Kidney (tissue), 22 donors: ENCODE data around the gene HOXA7. TPM values are rescaled to one million over a fixed set of nuclear protein-coding genes. Genes with fewer than 3 reads are reported as not detected.

Experiments used
- DNase-seq, 5 donors: peaks; one replicate each; pipeline ENCODE4 v3.0.0-alpha.2; 2013 to 2020
- FAIRE-seq: peaks from 2 replicates; lab custom pipeline; 2012; peaks lifted over from hg19 to GRCh38; lab: Jason Lieb, UNC
- H3K27ac ChIP-seq, 2 donors: one replicate each; pipeline ENCODE4 v1.7.0; 2013; ENCODE audit warnings: low read depth in 2 of 2, low read length in 2 of 2, inconsistent platforms in 1 of 2
- H3K27me3 ChIP-seq: one replicate; pipeline ENCODE4 v1.7.1; 2013; ENCODE audit warnings: low read length, inconsistent platforms; ENCODE audit not compliant: control insufficient read depth, insufficient read depth
- H3K36me3 ChIP-seq, 3 donors: one replicate each; pipeline versions ENCODE4 v1.7.0 to v1.7.1; 2013; ENCODE audit warnings: low read length in 3 of 3, control low read depth in 1 of 3, inconsistent platforms in 1 of 3; ENCODE audit not compliant: insufficient read depth in 3 of 3, control insufficient read depth in 2 of 3
- H3K4me1 ChIP-seq, 3 donors: one replicate each; pipeline versions ENCODE4 v1.7.0 to v1.7.1; 2013; ENCODE audit warnings: low read length in 3 of 3, inconsistent platforms in 1 of 3, low read depth in 1 of 3; ENCODE audit not compliant: control insufficient read depth in 2 of 3, insufficient read depth in 2 of 3
- H3K4me3 ChIP-seq, 3 donors: one replicate each; pipeline versions ENCODE4 v1.7.0 to v1.8.1; 2013; ENCODE audit warnings: low read length in 3 of 3, control low read depth in 1 of 3, inconsistent platforms in 1 of 3
- H3K9ac ChIP-seq, 3 donors: one replicate each; pipeline versions ENCODE4 v1.7.0 to v1.7.1; 2013; ENCODE audit warnings: low read length in 3 of 3, control low read depth in 1 of 3, inconsistent platforms in 1 of 3
- H3K9me3 ChIP-seq, 3 donors: one replicate each; pipeline versions ENCODE4 v1.7.0 to v1.7.1; 2013; ENCODE audit warnings: low read length in 3 of 3, control low read depth in 1 of 3, inconsistent platforms in 1 of 3; ENCODE audit not compliant: control insufficient read depth in 2 of 3, insufficient read depth in 1 of 3
- intact Hi-C: fragments of 100-400 bp; cut with DNase I; formaldehyde crosslinking; loops from one replicate; pipeline ENCODE4 v1.11.1; 2022
- long read RNA-seq, 10 donors: library from polyadenylated mRNA in 1 of 10; unstranded in 1 of 10; transcript quantifications; one replicate each; pipeline ENCODE4 v2.0.0 and lab custom pipeline, GENCODE V29; 2021 to 2026
- polyA plus RNA-seq: library from polyadenylated mRNA; stranded (reverse); fragments of 350-450 nt; fragmentation: Illumina TruSeq; extraction: RNeasy Lipid Tissue Mini Kit (QIAGEN cat#74804); gene quantifications from one replicate; pipeline ENCODE4 v1.2.3, GENCODE V29; 2014; ENCODE audit warnings: low read depth, low replicate concordance; ENCODE audit not compliant: insufficient read depth
- total RNA-seq: library from RNA; stranded (reverse); fragmentation: NEBNext Ultra II Directional; extraction: Animal tissue kit (Norgen Biotek cat#: 25700); gene quantifications from one replicate; pipeline ENCODE4 v1.2.1, GENCODE V29; 2021
- TF ChIP-seq, protein P1 (sequence below): IDR thresholded peaks from 3 replicates; pipeline ENCODE4 v1.5.1; 2012; ENCODE audit warnings: mild to moderate bottlenecking, moderate library complexity, borderline replicate concordance; ENCODE audit not compliant: insufficient read depth; ENCODE audit errors: extremely low read depth
- donor health status: control.
- donor health status: control.
- donor health status: control.
- donor health status: control.
- donor health status: control.
- donor health status: DM: yes; HTN: yes; CAD: no.
- donor health status: Normal renal cell carcinoma (clear cell type).

HOXA7 gene
- total RNA-seq (31.3 TPM), polyA plus RNA-seq (23.8 TPM)
- long read RNA-seq, donor 1, transcript HOXA7-201 (2 exons, 2,018 nt): major isoform, 14 of 14 reads
- long read RNA-seq, donor 1, partial matches to known transcripts: 0 of 14 reads
- long read RNA-seq, donor 1, other reads (novel, unspliced or antisense): 0 of 14 reads
- long read RNA-seq, donor 2, transcript HOXA7-201 (2 exons, 2,018 nt): major isoform, 12 of 12 reads
- long read RNA-seq, donor 2, partial matches to known transcripts: 0 of 12 reads
- long read RNA-seq, donor 2, other reads (novel, unspliced or antisense): 0 of 12 reads
- long read RNA-seq, donor 3, transcript HOXA7-201 (2 exons, 2,018 nt): major isoform, 18 of 19 reads
- long read RNA-seq, donor 3, partial matches to known transcripts: 0 of 19 reads
- long read RNA-seq, donor 3, other reads (novel, unspliced or antisense): 0 of 19 reads
- long read RNA-seq, donor 4, transcript HOXA7-201 (2 exons, 2,018 nt): major isoform, 13 of 15 reads
- long read RNA-seq, donor 4, partial matches to known transcripts: 0 of 15 reads
- long read RNA-seq, donor 4, other reads (novel, unspliced or antisense): 0 of 15 reads
- long read RNA-seq, donor 5, partial matches to known transcripts: 0 of 2 reads
- long read RNA-seq, donor 5, other reads (novel, unspliced or antisense): 0 of 2 reads
- long read RNA-seq, donor 6, partial matches to known transcripts: 0 of 2 reads
- long read RNA-seq, donor 6, other reads (novel, unspliced or antisense): 0 of 2 reads
- long read RNA-seq, donor 7, transcript HOXA7-201 (2 exons, 2,018 nt): major isoform, 10 of 22 reads
- long read RNA-seq, donor 7, partial matches to known transcripts: 2 of 22 reads
- long read RNA-seq, donor 7, other reads (novel, unspliced or antisense): 10 of 22 reads
- long read RNA-seq, donor 8, transcript HOXA7-201 (2 exons, 2,018 nt): major isoform, 20 of 21 reads
- long read RNA-seq, donor 8, partial matches to known transcripts: 0 of 21 reads
- long read RNA-seq, donor 8, other reads (novel, unspliced or antisense): 0 of 21 reads
- long read RNA-seq, donor 9, transcript HOXA7-201 (2 exons, 2,018 nt): major isoform, 11 of 12 reads
- long read RNA-seq, donor 9, partial matches to known transcripts: 0 of 12 reads
- long read RNA-seq, donor 9, other reads (novel, unspliced or antisense): 0 of 12 reads
- long read RNA-seq, donor 10, transcript HOXA7-201 (2 exons, 2,018 nt): major isoform, 12 of 12 reads
- long read RNA-seq, donor 10, partial matches to known transcripts: 0 of 12 reads
- long read RNA-seq, donor 10, other reads (novel, unspliced or antisense): 0 of 12 reads

DNA sequence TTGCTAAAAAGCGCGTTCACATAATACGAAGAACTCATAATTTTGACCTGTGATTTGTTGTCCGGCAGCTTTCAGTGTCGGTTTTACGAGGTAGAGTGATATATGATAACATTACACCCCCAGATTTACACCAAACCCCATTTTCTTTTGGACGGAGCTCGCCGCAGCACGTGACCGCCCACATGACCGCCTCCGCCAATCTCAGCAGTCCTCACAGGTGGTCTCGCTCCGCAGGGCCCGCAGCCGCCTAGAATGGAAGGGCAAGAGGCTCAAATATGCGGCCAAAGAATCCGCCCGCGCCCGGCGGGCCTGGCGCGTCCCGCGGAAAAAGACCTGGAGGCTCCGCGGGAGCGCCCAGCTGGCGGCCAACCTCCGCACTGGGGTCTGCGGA is at the start of gene HOXA7:
HOXA7 (minus strand) TSS at position 168 of the 391 bp plus-strand sequence; CDS start at position 38, 130 bp downstream.
- no peak for FAIRE-seq
- Histone ChIP-seq H3K9ac (peak within 1 kb of the TSS; percentile 69 to 85 (median 75)), H3K36me3 (no peaks in the 10 kb centered on the region), H3K4me1 (peaks cover 0 to 19% (median 9%) of the 10 kb centered on the region in 3 donors), H3K9me3 (no peaks in the 10 kb centered on the region), H3K4me3 (peak within 1 kb of the TSS; percentile 78 to 83 (median 82)), H3K27me3 (no peaks in the 10 kb centered on the region), H3K27ac (peak within 1 kb of the TSS; percentile 96 to 98)
- TF ChIP-seq, protein P1, sequence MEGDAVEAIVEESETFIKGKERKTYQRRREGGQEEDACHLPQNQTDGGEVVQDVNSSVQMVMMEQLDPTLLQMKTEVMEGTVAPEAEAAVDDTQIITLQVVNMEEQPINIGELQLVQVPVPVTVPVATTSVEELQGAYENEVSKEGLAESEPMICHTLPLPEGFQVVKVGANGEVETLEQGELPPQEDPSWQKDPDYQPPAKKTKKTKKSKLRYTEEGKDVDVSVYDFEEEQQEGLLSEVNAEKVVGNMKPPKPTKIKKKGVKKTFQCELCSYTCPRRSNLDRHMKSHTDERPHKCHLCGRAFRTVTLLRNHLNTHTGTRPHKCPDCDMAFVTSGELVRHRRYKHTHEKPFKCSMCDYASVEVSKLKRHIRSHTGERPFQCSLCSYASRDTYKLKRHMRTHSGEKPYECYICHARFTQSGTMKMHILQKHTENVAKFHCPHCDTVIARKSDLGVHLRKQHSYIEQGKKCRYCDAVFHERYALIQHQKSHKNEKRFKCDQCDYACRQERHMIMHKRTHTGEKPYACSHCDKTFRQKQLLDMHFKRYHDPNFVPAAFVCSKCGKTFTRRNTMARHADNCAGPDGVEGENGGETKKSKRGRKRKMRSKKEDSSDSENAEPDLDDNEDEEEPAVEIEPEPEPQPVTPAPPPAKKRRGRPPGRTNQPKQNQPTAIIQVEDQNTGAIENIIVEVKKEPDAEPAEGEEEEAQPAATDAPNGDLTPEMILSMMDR: no peak
- peak; percentile 96 to 98 (median 96) for DNase-seq
- intact Hi-C loops: loop anchor here (10.0 kb wide), 1 partner anchor 782 kb away; no protein-coding TSS in a partner anchor

DNA sequence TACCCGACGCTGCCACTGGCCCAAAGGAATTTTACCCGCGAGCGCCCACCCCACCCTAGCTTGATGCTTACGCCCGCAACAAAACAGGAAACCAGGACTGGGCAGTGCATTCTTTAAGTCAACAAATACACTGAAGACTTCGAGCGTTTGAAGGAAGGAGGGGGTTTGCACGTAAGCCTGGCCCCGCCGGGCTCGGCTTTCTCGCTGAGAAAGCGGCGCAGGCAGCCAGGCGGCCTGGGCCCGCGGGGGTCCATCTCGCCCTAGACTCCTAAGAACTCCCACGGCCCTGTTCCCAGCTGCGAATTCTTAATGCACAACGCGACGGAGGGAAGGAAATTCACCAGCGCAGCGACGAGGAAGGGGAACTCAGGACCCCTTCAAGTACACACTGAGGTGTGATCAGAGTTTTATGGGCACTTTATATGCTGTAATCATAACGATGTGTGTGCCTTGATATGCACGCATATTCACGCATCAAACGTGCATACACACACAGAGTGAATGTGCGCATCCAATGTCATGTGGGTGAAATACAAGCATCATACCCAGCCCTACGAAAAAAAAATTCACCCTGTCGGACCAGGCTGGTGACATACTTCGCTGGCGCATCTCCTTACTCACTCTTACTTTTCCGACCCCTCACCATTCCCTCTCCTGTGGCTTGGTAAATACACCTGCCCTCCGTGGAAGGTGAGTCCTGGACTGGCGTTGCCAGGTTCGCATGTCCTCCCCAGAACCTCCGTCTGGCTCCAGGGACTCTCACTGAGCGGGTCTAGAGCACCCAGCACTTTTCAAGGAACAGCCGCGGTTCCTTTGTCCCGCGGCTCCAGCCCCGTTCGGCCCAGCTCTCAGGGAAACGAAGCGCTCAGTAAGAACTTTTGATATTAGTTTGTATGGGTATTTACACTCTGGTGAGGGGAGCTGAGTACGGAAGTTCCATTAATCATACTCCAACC is 49.1 kb upstream of the HOXA7 start:
- DNase-seq (peak in 2 of 5 donors; percentile 36 to 59), FAIRE-seq (no peak)
- H3K27ac ChIP-seq: no peak overlapping the region
- intact Hi-C loops: loop anchor here (10.0 kb wide), 1 partner anchor 369 kb away; no protein-coding TSS in a partner anchor
- H3K9me3 ChIP-seq: peaks cover 0 to 4% (median 0%) of the 10 kb centered on the region in 3 donors
- H3K27me3 ChIP-seq: peaks cover 86% of the 10 kb centered on the region
- peaks cover 0 to 5% (median 3%) of the 10 kb centered on the region in 3 donors for H3K4me1 ChIP-seq
- H3K9ac ChIP-seq: no peak overlapping the region
- no peaks in the 10 kb centered on the region for H3K36me3 ChIP-seq
- TF ChIP-seq, protein P1: no peak
- no peak overlapping the region for H3K4me3 ChIP-seq
